SK-MEL-5 (cell line): ENCODE measurements around the gene MED27. TPM values are rescaled to one million over a fixed set of nuclear protein-coding genes. Genes with fewer than 3 reads are reported as not detected.

Experiments used
- DNase-seq: peaks from one replicate; pipeline ENCODE4 v3.0.0-alpha.2; 2016; ENCODE audit warnings: low read depth, low spot score
- in situ Hi-C: cut with HindIII; loops from 2 replicates; pipeline ENCODE4 v1.10.0; 2016; ENCODE audit warnings: low sequenced_read_pairs, high pct_unique_total_duplicates, low pct_unique_long_range_greater_than_20kb
- total RNA-seq: library from RNA; depleted of rRNA; stranded (reverse); fragments of >200 nt; shearing (Covaris generic); gene quantifications from 2 replicates; pipeline ENCODE4 v1.2.3, GENCODE V29; 2014

Gene MED27
- total RNA-seq, 1 experiment from 2014 or later = 25.4 TPM

DNA sequence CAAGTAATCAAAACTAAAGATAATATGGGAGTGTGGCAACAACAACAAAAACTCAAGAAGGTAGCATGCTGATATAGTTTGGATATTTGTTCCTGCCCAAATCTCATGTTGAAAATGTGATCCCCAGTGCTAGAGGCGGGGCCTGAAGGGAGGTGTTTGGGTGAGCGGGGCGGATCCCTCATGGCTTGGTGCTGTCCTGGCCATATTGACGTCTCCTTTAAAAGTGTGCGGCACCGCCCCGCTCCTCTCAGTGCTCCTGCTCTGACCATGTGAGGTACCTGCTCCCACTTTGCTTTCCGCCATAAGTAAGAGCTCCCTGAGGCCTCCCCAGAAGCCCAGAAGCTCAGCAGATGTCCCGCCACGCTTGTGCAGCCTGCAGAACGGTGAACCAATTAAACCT is 25.6 kb downstream of the MED27 start:
- in situ Hi-C loops = no loop called here

DNA sequence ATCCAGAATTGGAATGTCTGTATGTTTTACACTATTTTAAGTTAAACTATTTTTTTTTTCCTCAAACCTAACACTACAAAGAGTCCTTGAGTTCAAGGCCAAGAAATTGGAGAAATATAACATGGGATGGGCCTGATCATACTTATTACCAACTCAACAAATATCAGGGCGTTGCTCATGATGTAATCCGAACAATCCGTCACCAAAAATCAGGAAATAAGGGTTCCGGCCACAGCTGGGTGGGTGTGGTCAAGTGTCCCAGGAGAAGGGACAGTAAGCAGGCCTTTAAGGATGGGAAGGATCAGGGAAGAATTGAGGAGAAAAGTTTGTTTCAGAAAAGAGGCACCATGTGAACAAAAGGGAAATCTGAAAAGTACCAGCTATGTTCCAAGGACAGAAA is 29.8 kb downstream of the MED27 start:
- in situ Hi-C loops = no loop called here
- DNase-seq = no peak

More for the DNA sequence above, 25.6 kb downstream of the MED27 start:
- DNase-seq = no peak

DNA sequence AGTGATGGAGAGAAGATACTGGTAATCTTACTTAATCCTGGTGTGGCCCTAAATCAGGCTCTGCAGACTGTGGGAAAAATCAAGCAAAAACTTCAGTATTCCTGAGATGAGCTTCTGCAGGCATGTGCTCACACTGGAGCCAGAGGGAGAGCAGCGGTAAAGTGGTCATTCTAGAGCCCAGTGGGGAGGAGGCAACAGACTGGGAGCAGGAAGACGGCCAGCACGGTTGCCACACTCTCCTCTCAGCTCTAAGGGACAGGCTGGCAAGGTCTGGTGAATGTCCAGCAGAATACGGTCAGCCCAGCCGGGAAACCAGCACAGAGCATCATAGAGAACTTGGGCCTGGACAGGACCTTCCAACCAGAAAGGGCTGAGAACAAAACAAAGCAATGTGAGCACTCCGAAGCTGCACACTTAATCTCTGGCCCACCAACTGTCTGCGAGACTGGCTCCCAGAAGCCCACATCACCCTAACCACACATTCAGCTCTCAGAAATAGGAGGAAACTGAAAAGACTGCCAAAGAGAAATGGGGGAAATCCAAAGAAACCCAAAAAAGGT is 30.3 kb downstream of the MED27 start:
- no peak for DNase-seq
- in situ Hi-C loops = no loop called here

DNA sequence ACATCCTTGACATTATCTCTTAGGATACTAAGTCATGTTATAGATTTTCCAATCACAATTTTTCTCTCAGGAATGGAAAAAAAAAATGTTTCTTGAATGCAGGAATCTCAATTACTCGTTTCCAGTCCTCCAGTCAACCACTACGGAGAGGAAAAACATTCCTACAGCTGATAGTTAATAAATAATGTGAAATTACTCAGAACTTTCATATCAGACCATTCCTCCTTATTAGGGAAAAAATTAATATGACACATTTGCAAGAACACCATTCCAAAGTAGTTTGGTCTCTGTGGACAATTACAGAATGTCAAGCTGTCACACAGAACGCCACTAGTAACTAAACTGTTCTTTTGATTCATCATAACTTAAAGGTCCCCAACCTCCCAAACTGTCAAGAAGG is 31.5 kb downstream of the MED27 start:
- DNase-seq = no peak
- in situ Hi-C loops = no loop called here

DNA sequence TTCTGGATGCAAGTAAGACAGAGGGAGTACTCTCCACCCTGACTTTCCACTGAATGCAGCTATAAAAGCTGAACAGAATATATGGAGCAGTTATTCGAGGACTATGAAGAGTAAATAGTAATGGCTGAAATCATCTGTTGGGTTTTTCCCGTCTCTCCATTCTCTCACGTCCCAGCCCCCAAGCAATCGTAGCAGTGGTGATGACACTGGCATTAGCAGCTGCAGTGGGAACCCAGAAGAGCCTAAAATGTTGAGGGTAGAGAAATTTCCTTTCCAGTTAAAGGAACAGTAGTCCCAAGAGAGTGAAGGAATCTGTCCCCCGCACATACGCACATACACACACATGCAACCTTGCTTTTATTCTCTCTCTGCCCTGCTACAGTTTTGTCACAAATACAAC is 33.2 kb downstream of the MED27 start:
- in situ Hi-C loops = no loop called here
- no peak for DNase-seq

DNA sequence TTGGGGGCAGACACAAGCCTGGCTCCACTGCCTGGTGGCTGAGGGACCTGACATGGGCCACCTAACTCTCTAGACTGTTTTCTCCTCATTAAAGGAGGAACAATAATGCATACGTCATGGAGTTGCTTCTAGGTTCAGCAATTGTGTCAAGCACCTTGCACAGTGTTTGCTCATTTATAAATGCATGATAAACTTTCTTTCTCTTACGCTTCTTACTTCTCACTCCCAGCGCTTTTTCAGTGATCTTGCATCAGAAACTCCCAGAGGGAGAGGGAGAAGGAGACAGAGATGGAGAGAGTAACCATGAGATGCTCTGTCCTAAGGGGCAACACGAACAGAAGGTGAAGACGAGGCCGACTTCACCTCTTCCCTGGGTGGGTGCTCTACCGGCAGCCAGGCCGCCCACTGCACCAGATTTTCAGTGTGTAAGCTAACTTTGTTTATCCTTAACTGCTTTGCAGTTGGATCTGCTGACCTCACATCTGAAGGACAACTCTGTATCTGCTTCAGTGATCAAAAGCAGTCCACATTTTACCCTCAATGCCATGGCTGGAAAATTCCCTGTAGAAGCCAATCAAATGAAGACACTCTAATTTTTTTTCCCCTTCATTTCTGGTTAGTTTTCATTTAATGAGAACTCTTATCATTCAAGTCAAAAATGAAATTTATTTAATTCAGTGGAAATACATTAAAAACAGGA is 35.3 kb downstream of the MED27 start:
- in situ Hi-C loops = no loop called here
- no peak for DNase-seq

DNA sequence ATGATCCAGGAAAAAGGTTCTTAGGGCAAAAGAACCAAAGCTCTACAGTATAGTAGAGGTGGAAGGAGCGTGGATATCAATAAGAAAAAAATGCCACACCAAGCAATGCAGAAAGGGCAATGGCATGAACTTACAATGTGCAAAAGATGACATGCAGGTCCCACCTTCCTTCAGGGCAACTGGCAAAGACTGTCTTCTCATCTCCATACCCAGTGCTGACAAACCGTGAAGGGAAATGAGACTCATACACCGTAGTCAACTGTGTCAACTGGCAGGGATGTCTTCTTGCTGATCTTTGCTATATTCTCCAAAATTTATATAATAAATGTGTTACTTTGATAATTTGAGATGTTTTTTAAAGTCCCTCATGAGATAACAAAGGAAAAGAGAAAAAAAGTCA is 36.0 kb downstream of the MED27 start:
- in situ Hi-C loops = no loop called here
- no peak for DNase-seq

DNA sequence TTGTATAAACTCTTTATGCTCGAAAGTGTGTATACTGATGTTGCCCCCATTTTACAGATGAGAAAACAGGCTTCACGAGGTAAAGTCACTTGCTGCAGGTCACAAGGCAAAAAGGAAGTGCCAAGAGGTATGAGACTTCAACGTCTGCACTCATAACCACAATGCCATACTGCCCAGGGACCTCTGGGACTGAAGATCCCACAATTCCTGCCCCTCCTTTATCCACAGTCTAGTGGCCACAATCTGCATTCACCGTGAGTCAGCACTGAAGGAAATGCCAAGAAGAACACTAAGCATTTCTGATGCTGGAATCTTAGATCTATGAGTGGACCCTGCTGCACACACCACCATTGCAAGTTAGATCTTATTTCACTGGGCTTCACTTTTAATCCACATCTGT is 37.3 kb downstream of the MED27 start:
- DNase-seq = peak; percentile 56
- in situ Hi-C loops = no loop called here

DNA sequence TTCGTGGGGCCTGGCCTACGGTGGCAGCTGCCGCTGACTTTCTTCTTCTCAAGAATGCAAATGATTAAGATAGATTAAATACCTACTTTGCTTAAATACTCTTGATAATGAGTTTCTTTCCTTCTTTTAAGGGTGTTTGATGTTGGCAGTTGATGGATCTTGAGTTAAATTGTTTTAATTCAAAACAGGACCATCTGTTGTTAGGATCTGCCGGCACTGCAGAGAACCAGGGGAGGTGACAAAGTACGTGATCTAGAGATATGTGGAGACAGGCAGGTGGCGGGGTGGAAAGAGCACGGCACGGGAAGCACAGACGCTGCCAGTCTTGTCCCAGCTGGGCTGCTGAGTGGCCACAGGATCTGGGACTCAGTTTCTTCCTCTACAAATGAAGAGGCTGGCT is 37.9 kb downstream of the MED27 start:
- in situ Hi-C loops = no loop called here
- no peak for DNase-seq

DNA sequence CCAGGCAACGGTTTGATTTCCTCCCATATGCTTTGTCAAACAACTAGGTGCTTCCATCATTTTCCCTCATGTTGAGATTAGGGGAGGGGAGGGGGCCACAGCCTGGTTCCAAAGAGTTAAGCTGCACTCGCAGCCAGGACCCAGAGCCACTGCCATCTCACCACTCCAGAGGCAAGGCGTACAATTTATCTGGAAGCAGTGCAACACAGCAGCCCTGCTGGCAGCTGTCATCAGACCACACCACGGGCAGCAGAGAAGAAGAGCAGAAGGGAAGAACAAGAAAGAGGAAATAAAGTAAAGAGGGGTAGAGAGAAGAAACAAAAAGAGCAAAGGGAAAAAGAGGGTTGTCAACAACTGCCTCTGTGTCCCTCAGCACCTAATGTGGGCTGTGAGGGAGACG is 38.9 kb downstream of the MED27 start:
- no peak for DNase-seq
- in situ Hi-C loops = no loop called here

DNA sequence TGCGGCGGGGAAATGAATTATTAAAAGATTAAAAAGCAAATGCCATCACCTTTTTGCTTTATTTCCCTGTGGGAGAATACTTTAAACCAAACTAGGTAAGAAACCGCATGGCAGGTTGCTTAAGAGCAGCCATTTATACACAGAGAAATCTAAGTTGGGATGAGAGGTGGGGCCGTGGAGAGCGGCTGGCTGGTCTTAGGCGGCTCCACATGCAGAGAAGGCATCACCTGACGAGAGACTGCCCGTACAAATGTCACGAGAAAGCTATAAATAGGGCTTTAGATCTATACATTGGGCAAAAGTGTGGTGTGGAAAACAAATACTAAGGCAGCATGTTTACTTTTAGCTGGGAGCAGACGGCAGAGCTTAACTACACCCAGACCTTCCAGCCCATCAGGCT is 39.4 kb downstream of the MED27 start:
- DNase-seq = no peak
- in situ Hi-C loops = no loop called here

DNA sequence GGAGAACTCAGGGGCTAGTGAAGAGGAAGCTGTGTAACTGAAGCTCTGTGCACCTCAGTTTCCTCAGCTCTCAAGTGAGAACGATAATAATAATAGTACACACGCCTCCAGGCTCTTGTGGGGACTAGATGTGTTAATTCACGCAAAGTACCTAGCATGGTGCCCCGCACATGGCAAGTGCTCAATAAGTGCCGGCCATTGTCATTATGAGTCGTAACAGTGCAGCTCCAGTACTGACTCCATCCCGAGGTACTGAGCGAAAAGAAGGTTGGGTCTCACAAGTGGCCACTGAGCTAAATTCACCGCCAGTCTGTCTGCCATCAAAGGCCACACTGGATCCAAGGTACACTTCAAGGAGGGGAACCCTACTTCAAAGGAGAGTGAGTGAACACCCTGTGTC is 40.4 kb downstream of the MED27 start:
- in situ Hi-C loops = loop anchor here (10.0 kb wide), 1 partner anchor 234 kb away; no protein-coding TSS in a partner anchor
- no peak for DNase-seq

DNA sequence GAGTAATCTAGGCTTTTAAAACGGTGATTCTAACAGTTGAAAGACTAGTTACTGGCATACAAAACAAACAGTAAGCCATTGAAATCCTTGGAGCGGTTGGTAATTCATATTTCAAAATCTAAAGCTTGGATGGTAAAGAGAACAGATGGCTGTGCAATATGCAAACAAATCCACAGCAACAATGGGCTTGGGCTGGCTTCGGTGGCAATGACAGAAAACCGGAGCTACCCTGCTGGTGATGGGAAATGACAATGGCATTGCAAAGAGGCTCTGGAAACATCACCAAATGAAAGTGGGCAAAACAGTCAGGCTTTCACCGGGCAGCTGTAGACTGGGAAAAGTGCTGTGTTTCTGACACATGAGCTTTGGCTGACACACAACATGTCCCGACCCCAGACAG is 42.2 kb downstream of the MED27 start:
- no peak for DNase-seq
- in situ Hi-C loops = loop anchor here (10.0 kb wide), 1 partner anchor 233 kb away; no protein-coding TSS in a partner anchor

DNA sequence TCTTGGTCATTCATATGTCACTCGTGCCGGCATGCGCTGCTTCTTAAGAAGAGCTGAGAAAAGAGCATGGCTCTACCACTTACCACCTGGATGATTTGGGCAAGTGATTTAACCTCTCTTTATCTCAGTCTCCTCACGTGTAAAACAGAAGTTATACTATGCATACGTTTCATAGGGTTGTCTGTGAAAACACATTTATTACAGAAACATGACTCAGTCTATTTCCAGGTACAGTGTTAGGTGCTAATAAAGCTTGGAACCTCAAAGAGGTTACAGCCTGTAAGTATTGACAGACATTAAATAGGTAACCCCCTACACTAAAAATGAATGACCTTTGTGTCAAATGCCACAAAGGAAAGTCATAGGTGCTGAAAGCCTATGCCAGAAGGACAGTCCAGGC is 43.1 kb downstream of the MED27 start:
- in situ Hi-C loops = loop anchor here (10.0 kb wide), 1 partner anchor 232 kb away; no protein-coding TSS in a partner anchor

DNA sequence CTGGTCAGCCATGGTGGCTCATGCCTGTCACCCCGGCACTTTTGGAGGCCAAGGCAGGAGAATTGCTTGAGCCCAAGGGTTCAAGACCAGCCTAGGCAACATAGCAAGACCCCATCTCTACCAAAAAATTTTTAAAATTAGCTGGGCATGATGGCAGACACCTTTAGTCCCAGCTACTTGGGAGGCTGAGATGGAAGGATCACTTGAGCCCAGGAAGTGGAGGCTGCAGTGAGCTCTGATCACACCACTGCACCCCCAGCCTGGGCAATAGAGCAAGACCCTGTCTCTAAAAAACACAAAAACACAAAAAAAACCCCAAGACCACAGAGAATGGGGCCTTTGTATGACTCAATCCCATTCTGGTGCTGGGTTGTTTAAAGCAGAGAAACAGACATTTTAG is 44.0 kb downstream of the MED27 start:
- in situ Hi-C loops = loop anchor here (10.0 kb wide), 1 partner anchor 231 kb away; no protein-coding TSS in a partner anchor
- DNase-seq = no peak

More for the DNA sequence above, 43.1 kb downstream of the MED27 start:
- no peak for DNase-seq

DNA sequence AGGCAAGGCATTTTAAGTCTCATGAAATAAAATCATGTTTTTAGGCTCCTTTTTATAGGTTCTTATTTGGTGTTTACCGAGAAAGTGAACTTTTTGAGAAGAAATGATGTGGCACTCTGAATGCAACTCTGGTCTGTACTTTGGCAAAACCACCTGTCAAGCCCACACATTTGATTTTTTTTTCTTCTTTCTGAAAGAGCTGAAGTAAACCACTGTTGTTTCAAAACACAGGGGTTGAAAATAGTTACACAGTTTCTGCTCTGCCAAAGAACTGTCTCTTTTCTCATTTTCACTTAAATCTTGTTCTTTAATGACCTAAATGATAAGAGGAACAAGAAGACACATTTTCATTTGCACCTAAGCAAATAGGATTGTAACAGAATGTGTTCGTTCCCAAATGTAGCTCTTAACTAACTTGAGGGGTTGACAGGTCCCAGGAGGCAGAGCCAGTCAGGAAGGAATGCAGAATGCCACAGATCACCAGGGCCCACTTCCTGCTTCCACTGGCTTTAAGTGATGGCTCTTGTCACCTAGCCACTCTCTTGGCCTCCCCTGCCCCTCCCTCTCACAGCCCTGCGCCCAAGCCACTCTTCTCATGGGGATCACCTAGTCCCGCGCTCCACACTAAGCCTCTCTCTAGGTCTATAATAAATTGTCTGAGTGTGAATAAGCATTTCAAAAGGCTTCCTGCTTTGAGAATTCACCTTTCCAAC is 47.3 kb downstream of the MED27 start:
- no peak for DNase-seq
- in situ Hi-C loops = loop anchor here (10.0 kb wide), 1 partner anchor 228 kb away; no protein-coding TSS in a partner anchor

DNA sequence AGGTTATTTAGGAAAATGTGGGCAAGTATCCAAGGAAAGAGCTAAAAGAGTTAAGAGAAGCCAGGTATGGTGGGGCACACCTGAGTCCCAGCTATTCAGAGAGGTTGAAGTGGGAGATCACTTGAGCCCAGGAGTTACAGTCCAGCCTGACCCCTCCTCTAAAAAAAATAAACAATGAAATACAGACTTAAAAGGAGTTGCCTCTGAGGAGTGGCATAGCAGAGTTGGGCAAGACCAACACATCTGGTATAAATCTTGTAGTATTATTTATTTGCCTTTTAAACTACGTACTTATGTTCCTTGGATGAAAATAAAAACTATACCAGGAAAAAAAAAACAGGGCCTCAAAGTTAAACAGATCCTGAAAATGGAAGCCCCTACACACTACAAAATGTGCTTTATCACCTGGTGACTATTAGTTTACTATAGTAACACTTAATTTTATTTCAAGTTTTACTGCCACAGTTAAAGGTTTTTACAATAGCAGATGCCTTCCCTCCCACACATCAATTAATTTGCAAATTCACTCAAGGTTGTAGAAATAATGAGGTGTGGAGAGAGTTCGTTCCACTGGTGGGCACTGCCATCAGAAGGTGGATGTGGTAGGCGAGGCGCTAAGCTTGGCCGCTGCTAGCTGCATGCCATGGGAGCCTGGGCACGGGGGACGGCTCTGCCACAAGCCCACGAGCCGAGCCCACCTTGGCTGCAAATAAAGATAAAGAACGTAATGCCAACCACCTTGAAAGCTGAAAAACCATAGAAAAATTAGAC is 48.0 kb downstream of the MED27 start:
- in situ Hi-C loops = loop anchor here (10.0 kb wide), 1 partner anchor 227 kb away; no protein-coding TSS in a partner anchor
- DNase-seq = no peak
